ENCODE measurements around the gene SPTB.

DNA sequence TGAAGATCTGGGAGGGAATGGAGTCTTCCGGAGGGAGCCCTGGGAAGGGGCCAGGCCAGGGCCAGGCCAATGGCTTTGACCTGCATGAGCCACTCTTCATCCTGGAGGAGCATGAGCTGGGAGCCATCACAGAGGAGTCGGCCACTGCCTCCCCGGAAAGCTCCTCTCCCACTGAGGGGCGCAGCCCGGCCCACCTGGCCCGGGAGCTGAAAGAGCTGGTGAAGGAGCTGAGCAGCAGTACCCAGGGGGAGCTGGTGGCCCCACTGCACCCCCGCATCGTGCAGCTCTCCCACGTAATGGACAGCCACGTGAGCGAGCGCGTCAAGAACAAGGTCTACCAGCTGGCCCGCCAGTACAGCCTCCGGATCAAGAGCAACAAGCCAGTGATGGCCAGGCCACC, 137.7 kb downstream of the SPTB start:
- TF ChIP-seq, protein P1, sequence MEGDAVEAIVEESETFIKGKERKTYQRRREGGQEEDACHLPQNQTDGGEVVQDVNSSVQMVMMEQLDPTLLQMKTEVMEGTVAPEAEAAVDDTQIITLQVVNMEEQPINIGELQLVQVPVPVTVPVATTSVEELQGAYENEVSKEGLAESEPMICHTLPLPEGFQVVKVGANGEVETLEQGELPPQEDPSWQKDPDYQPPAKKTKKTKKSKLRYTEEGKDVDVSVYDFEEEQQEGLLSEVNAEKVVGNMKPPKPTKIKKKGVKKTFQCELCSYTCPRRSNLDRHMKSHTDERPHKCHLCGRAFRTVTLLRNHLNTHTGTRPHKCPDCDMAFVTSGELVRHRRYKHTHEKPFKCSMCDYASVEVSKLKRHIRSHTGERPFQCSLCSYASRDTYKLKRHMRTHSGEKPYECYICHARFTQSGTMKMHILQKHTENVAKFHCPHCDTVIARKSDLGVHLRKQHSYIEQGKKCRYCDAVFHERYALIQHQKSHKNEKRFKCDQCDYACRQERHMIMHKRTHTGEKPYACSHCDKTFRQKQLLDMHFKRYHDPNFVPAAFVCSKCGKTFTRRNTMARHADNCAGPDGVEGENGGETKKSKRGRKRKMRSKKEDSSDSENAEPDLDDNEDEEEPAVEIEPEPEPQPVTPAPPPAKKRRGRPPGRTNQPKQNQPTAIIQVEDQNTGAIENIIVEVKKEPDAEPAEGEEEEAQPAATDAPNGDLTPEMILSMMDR (IDR thresholded peaks at IDR 0.05; ENCODE audit: low read depth, low read length) = no peak
- no peak for TF ChIP-seq EZH2phosphoT487 (IDR thresholded peaks at IDR 0.05; ENCODE audit: low read depth)
